ENCODE data around the gene PRDM10. TPM values are rescaled to one million over a fixed set of nuclear protein-coding genes. Genes with fewer than 3 reads are reported as not detected.

PRDM10 gene
- 13.6 and 14.5 TPM in 2 replicates for total RNA-seq

DNA sequence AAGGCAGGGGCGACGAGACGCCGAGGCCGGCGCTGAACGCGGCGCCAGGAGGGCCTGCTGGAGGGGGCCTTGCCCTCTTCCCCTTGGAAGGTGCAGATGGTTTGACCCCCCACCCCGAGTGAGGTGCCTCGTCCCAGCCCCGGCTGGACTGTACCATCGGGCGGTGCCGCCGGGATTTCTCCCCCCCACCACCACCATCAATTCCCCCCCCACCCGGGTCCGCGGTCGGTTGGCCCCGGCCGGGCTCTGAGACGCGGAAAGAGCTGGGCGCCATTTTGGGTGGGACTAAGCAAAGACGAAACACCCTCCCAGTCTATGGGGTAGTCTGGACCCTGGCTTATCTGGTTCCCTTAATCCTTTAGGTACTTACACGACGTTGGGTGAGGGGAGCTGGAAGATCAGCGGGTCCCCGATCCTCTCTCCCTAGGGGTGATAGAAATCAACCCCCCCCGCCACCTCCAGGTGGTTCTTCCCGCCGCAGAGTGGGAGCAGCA, at the start of gene PRDM10:
TSS of gene PRDM10 (minus strand) at position 484 of the 494 bp plus-strand sequence. CDS start 41,871 bp downstream, outside the sequence.
- DNase-seq (ENCODE audit: low spot score): peak; percentile 84
- Mint-ChIP-seq H3K27ac (peak within 1 kb of the TSS; percentile 100), H3K4me3 (peak within 1 kb of the TSS; percentile 98), H3K4me1 (ENCODE audit: low read depth) (peaks cover 33% of the 10 kb centered on the region), H3K9me3 (no peaks in the 10 kb centered on the region), H3K27me3 (ENCODE audit: insufficient read depth) (peaks cover 2% of the 10 kb centered on the region), H3K36me3 (ENCODE audit: low read depth) (peaks cover 4% of the 10 kb centered on the region)
- intact Hi-C loops (cut with micrococcal nuclease): loop anchor here (1.0 to 5.0 kb wide), 8 partner anchors 10 to 722 kb away; partner anchors contain the start of gene TMEM45B

DNA sequence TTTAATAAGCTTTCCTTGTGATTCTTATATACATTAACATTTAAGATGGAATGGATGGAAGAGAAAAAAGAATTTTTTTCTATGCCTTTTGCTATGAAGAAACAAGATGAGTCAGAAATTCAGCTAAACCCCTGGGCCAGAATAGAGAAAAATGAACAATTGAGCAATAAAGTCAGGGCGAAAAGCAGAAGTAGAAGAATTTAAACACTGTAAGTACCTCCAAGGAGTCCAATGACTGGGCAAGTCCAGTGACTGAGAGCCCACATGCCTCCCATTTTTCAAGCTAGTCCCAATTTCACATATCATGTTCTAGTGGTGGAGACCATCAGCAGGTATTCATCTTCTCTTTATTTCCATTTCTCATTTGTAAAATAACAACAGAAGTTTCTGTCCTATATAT, 48.4 kb upstream of the PRDM10 start:
- H3K27me3 Mint-ChIP-seq (ENCODE audit: insufficient read depth): peaks cover 32% of the 10 kb centered on the region
- H3K4me1 Mint-ChIP-seq (ENCODE audit: low read depth): no peaks in the 10 kb centered on the region
- intact Hi-C loops (cut with micrococcal nuclease): no loop called here
- H3K9me3 Mint-ChIP-seq: no peaks in the 10 kb centered on the region
- H3K4me3 Mint-ChIP-seq: no peak overlapping the region
- no peak overlapping the region for H3K27ac Mint-ChIP-seq
- H3K36me3 Mint-ChIP-seq (ENCODE audit: low read depth): no peaks in the 10 kb centered on the region
- DNase-seq (ENCODE audit: low spot score): no peak

- Mint-ChIP-seq H3K4me3 (no peak overlapping the region), H3K27ac (no peak overlapping the region), H3K9me3 (no peaks in the 10 kb centered on the region), H3K36me3 (ENCODE audit: low read depth) (no peaks in the 10 kb centered on the region), H3K27me3 (ENCODE audit: insufficient read depth) (peaks cover 32% of the 10 kb centered on the region), H3K4me1 (ENCODE audit: low read depth) (no peaks in the 10 kb centered on the region)
- no peak for DNase-seq (ENCODE audit: low spot score)
- intact Hi-C loops (cut with micrococcal nuclease): no loop called here
Measured at GRCh38 chr11:130050257-130050656, 47.6 kb upstream of the PRDM10 start.

DNA sequence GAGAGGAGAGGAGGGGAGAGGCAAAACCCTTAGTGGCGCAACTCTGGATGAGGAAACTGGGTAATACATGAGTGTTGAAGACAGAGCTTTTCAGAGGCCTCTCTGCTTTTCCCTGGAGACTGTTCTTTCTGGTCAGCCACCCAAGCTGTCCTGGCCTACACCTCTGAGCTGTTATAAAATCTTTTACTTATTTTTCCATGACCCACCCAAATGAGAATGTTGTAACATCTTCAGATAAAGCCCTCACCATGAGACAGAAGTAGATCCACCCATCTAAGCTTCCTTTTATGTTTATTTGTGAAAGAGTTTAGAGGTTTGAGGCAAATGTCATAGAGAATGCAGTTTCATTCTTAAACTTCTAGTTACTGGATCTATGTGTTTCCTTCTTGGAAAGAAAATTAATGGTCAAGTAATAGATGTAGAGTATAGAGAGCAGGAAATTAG, 46.7 kb upstream of the PRDM10 start:
- Mint-ChIP-seq H3K9me3 (no peaks in the 10 kb centered on the region), H3K4me1 (ENCODE audit: low read depth) (no peaks in the 10 kb centered on the region), H3K27me3 (ENCODE audit: insufficient read depth) (peaks cover 32% of the 10 kb centered on the region), H3K4me3 (no peak overlapping the region), H3K36me3 (ENCODE audit: low read depth) (no peaks in the 10 kb centered on the region), H3K27ac (no peak overlapping the region)
- intact Hi-C loops (cut with micrococcal nuclease): no loop called here
- DNase-seq (ENCODE audit: low spot score): no peak

- intact Hi-C loops (cut with micrococcal nuclease): no loop called here
- H3K9me3 Mint-ChIP-seq: no peaks in the 10 kb centered on the region
- no peaks in the 10 kb centered on the region for H3K4me1 Mint-ChIP-seq (ENCODE audit: low read depth)
- H3K27ac Mint-ChIP-seq: no peak overlapping the region
- H3K36me3 Mint-ChIP-seq (ENCODE audit: low read depth): no peaks in the 10 kb centered on the region
- peaks cover 22% of the 10 kb centered on the region for H3K27me3 Mint-ChIP-seq (ENCODE audit: insufficient read depth)
- no peak for DNase-seq (ENCODE audit: low spot score)
- H3K4me3 Mint-ChIP-seq: no peak overlapping the region
Measured at GRCh38 chr11:130047141-130047540, 44.5 kb upstream of the PRDM10 start.

DNA sequence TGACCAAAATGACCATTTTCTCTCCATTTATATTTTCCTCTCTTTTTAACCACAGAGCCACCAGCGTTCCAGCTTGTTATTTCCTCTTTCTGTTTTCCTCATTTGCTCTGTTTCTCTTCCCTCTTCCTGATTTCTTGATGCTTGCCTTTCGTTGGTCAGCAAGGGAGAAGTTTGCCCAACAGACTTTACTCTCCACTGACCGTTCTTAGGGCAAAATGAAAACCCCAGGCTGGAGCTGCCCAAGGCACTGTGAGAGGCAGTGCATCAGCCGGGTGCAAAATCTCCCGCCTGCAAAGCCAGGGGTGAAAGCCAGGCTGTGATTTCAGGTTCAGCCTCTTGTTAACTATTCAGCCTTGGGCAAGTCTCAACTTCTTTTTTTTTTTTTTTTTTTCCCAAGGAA, 40.9 kb upstream of the PRDM10 start:
- no peaks in the 10 kb centered on the region for H3K27me3 Mint-ChIP-seq (ENCODE audit: insufficient read depth)
- H3K4me3 Mint-ChIP-seq: no peak overlapping the region
- no peak for DNase-seq (ENCODE audit: low spot score)
- no peaks in the 10 kb centered on the region for H3K36me3 Mint-ChIP-seq (ENCODE audit: low read depth)
- no peaks in the 10 kb centered on the region for H3K9me3 Mint-ChIP-seq
- intact Hi-C loops (cut with micrococcal nuclease): no loop called here
- no peak overlapping the region for H3K27ac Mint-ChIP-seq
- no peaks in the 10 kb centered on the region for H3K4me1 Mint-ChIP-seq (ENCODE audit: low read depth)

DNA sequence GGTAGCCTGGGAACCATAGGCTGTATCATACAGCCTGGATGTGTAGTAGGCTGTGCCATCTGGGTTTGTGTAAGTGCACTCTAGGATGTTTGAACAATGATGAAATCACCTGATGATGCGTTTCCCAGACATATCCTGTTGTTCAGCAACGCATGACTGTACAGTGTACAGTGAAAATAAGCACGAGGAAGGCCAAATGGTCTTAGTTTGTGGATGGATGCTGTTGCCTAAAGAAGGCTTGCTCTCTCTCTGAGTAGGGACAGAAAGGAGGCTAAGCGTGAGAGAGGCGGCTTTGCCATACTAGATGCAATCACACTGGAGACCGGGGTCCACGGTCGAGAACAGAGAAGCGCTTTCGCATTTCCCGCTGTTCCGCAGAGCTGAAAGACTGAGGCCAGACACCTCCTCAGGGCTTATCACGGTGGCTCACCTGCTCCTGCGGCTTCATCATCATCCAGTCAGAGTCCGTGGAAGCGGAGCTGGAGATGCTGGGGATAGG, 39.5 kb upstream of the PRDM10 start:
- intact Hi-C loops (cut with micrococcal nuclease): no loop called here
- no peaks in the 10 kb centered on the region for H3K27me3 Mint-ChIP-seq (ENCODE audit: insufficient read depth)
- DNase-seq (ENCODE audit: low spot score): no peak
- no peak overlapping the region for H3K27ac Mint-ChIP-seq
- H3K36me3 Mint-ChIP-seq (ENCODE audit: low read depth): no peaks in the 10 kb centered on the region
- no peaks in the 10 kb centered on the region for H3K9me3 Mint-ChIP-seq
- H3K4me3 Mint-ChIP-seq: no peak overlapping the region
- no peaks in the 10 kb centered on the region for H3K4me1 Mint-ChIP-seq (ENCODE audit: low read depth)

DNA sequence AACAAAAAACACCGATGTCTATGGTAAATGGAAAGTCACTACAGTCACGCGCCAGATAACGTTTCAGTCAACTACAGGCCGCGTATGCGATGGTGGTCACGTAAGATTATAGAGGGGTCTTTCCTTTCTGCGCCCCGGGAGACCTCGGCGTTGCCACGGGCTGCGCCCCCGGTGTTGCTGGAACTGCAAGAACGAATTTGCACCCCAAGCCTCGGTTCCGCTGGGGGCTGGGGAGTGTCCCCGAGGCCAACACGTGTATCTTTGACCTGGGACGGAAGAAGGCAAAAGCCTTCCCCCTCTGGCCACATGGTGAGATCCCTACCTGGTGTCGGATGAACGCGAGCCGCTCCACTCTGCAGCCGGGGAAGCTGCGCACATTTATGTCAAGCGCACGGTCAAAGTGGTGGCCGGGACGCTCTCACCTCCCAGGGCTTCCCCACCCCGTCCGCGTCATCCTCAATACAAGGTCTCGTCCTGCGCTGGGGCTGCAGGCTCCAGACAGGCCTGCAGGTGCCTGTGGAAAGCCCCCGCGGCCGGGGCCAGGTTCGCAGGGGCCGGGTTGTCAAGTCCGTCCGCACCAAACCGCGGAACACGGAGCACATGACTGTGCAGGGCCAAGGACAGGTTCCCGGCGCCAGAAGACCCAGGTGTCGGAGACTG, 37.8 kb upstream of the PRDM10 start:
- peaks cover 2% of the 10 kb centered on the region for H3K27me3 Mint-ChIP-seq (ENCODE audit: insufficient read depth)
- no peaks in the 10 kb centered on the region for H3K9me3 Mint-ChIP-seq
- DNase-seq (ENCODE audit: low spot score): no peak
- H3K27ac Mint-ChIP-seq: no peak overlapping the region
- intact Hi-C loops (cut with micrococcal nuclease): no loop called here
- H3K4me1 Mint-ChIP-seq (ENCODE audit: low read depth): no peaks in the 10 kb centered on the region
- H3K36me3 Mint-ChIP-seq (ENCODE audit: low read depth): no peaks in the 10 kb centered on the region
- no peak overlapping the region for H3K4me3 Mint-ChIP-seq

GRCh38 chr11:130037881-130038585, 35.4 kb upstream of the PRDM10 start:
- Mint-ChIP-seq H3K4me1 (ENCODE audit: low read depth) (no peaks in the 10 kb centered on the region), H3K36me3 (ENCODE audit: low read depth) (no peaks in the 10 kb centered on the region), H3K9me3 (no peaks in the 10 kb centered on the region), H3K27me3 (ENCODE audit: insufficient read depth) (peaks cover 4% of the 10 kb centered on the region), H3K27ac (no peak overlapping the region), H3K4me3 (no peak overlapping the region)
- intact Hi-C loops (cut with micrococcal nuclease): no loop called here
- DNase-seq (ENCODE audit: low spot score): no peak

DNA sequence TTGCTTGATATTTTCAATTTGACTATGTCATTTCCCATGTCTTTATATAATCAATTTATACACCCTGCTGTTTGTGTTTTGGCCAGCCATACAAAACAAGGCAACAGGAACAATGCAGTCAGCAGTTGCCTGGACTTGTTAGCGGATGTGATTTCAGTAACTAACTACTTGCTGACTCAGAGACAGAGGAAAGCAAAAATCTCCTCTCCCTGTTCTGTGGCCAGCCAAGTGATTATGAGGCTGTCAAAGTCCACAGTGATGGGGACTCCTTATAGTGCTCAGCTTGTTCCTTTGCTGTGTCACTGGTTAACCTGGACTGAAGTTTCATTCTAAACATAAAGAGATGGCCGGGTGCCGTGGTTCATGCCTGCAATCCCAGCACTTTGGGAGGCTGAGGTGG, 34.4 kb upstream of the PRDM10 start:
- Mint-ChIP-seq H3K4me3 (no peak overlapping the region), H3K4me1 (ENCODE audit: low read depth) (no peaks in the 10 kb centered on the region), H3K27ac (no peak overlapping the region), H3K36me3 (ENCODE audit: low read depth) (no peaks in the 10 kb centered on the region), H3K27me3 (ENCODE audit: insufficient read depth) (peaks cover 4% of the 10 kb centered on the region), H3K9me3 (no peaks in the 10 kb centered on the region)
- intact Hi-C loops (cut with micrococcal nuclease): no loop called here
- DNase-seq (ENCODE audit: low spot score): no peak

DNA sequence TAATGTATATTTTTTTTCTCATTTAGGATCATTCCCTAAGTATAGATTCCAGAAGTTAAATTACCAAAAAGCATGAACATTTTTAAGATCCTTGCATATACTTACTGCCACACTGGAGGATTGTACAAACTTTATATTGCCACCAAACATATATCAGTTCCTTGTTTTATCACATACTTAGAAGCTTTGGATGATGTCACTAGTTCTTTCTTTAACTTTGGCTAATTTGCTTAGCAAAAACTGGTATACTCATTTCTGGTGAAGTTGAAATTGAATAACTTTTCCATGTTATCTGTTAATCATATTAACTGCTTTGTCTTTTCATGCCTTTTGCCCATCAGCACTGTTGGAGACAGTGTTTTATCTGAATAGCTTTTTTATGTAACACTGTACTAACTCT, 31.6 kb upstream of the PRDM10 start:
- Mint-ChIP-seq H3K27ac (no peak overlapping the region), H3K9me3 (no peaks in the 10 kb centered on the region), H3K27me3 (ENCODE audit: insufficient read depth) (peaks cover 4% of the 10 kb centered on the region), H3K36me3 (ENCODE audit: low read depth) (no peaks in the 10 kb centered on the region), H3K4me3 (no peak overlapping the region), H3K4me1 (ENCODE audit: low read depth) (no peaks in the 10 kb centered on the region)
- intact Hi-C loops (cut with micrococcal nuclease): no loop called here
- DNase-seq (ENCODE audit: low spot score): no peak

- Mint-ChIP-seq H3K4me3 (no peak overlapping the region), H3K27ac (no peak overlapping the region), H3K4me1 (ENCODE audit: low read depth) (no peaks in the 10 kb centered on the region), H3K36me3 (ENCODE audit: low read depth) (no peaks in the 10 kb centered on the region), H3K9me3 (no peaks in the 10 kb centered on the region), H3K27me3 (ENCODE audit: insufficient read depth) (peaks cover 6% of the 10 kb centered on the region)
- intact Hi-C loops (cut with micrococcal nuclease): no loop called here
- no peak for DNase-seq (ENCODE audit: low spot score)
Measured at GRCh38 chr11:130032931-130033330, 30.3 kb upstream of the PRDM10 start.

- H3K27me3 Mint-ChIP-seq (ENCODE audit: insufficient read depth): peaks cover 10% of the 10 kb centered on the region
- H3K36me3 Mint-ChIP-seq (ENCODE audit: low read depth): no peaks in the 10 kb centered on the region
- no peaks in the 10 kb centered on the region for H3K9me3 Mint-ChIP-seq
- H3K4me1 Mint-ChIP-seq (ENCODE audit: low read depth): no peaks in the 10 kb centered on the region
- H3K4me3 Mint-ChIP-seq: no peak overlapping the region
- no peak overlapping the region for H3K27ac Mint-ChIP-seq
- intact Hi-C loops (cut with micrococcal nuclease): no loop called here
- no peak for DNase-seq (ENCODE audit: low spot score)
Measured at GRCh38 chr11:130031945-130032344, 29.3 kb upstream of the PRDM10 start.
